HT-29 (cell line): ENCODE measurements around the gene TBC1D5. TPM values are rescaled to one million over a fixed set of nuclear protein-coding genes. Genes with fewer than 3 reads are reported as not detected.

Experiments
- DNase-seq: peaks from one replicate; pipeline ENCODE4 v3.0.0-alpha.2; 2015; ENCODE audit warnings: low spot score
- total RNA-seq: library from RNA; depleted of rRNA; stranded (reverse); fragments of >200 nt; shearing (Covaris generic); gene quantifications from 2 replicates; pipeline ENCODE4 v1.2.3, GENCODE V29; 2014

Gene TBC1D5
- total RNA-seq, 1 experiment from 2014 or later = 9.8 TPM

DNA sequence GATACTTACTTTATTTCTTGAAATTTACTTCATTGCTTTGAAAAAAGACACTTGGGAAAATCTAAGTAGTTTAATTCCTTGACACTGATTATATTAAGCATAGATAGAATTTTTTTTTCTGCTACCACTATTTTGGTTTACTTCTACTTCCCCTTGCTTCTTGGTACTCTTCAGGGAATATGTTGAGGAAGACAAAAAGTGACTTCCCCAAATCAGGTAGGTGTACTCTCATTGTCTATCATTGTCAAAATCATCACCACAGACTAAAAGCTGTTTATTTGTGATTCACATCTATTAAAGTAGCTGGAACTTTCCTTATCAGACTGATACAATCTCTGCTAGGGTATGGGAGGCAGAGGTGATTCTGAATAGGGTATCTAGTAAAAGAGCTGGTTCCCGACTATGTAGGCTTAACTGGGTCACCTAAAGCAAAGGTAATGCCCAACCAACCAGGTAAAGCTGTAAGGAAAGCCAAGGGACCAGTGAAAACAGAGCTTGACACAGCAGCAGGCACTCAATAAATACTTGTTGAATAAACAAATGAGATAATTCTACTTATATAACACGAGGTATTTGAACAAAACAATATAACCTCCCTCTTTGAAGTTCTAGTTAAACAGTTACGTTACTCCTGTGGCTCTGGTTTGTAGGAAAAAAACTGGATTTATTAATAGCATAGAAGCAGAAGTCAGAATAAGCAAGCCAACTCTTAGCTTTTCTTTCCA, 510.7 kb downstream of the TBC1D5 start:
- DNase-seq = no peak

DNA sequence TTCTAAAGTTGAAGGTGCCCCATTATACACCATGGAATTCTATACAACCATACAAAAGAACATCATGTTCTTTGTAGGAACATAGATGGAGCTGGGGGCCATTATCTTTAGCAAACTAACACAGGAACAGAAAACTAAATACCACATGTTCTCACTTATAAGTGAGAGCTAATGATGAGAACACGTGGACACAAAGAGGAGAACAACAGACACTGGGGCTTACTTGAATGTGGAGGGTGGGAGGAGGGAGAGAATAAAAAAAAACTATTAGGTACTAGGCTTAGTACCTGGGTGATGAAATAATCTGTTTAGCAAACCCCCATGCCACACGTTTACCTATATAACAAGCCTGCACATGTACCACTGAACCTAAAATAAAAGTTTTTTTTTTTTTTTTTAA, 515.0 kb downstream of the TBC1D5 start:
- no peak for DNase-seq

DNA sequence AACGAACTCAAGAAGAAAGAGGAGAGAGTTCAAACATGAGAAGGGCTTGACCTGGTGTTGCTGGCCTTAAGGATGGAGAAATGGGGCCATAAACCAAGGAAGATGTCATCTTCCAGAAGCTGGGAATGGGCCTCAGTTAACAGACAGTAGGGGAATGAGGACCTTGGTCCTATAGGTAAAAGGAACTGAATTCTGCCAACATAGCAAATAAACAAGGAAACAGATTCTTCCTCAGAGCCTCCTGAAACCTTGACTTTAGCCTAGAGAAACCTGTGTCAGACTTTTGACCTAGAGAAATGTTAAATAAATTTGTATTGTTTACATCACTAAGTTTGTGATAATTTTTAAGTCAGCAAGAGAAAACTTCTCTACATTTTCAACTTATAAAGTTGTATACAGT, 520.9 kb downstream of the TBC1D5 start:
- no peak for DNase-seq

- no peak for DNase-seq
These were observed 522.8 kb downstream of the TBC1D5 start for GRCh38 chr3:17219593-17219992.

DNA sequence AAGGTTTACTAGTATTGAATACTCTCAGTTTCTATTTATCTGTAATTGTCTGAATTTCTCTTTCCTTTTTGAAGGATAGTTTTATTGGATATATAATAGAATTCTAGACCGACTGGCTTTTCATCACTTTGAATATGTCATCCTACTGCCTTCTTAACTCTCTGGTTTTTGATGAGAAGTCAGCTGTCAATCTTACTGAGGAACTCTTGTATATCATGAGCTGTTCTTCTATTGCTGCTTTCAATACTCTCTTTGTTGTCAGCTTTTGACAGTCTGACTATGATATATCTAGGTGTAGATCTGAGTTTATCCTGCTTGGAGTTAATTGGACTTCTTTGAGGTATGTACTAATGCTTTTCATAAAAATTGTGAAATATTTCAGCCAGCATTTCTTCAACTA, 523.8 kb downstream of the TBC1D5 start:
- DNase-seq = no peak

- no peak for DNase-seq
These were observed 524.8 kb downstream of the TBC1D5 start for GRCh38 chr3:17217588-17217987.

GRCh38 chr3:17213102-17213501, 529.3 kb downstream of the TBC1D5 start:
- DNase-seq = peak; percentile 16

GRCh38 chr3:17207979-17208378, 534.5 kb downstream of the TBC1D5 start:
- DNase-seq = no peak

DNA sequence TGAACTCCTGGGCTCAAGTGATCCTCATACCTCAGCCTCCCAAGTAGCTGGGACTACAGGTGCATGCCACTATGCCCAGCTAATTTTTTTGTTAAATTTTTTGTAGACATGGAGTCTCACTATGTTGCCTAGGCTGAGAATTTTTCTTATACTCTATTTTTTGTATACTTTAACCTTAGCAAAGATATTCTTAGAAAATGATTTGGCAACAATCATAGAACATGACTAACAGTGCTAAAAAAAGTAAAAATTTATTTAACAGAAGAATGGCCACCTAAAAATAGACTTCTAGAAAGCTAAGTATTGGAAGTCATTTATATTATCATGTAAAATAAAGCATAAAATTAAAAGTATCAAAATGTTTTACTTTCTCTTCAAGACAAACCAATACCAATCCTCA, 535.4 kb downstream of the TBC1D5 start:
- DNase-seq = no peak

- DNase-seq = no peak
These were observed 538.3 kb downstream of the TBC1D5 start for GRCh38 chr3:17204049-17204650.

GRCh38 chr3:17201538-17201937, 540.9 kb downstream of the TBC1D5 start:
- no peak for DNase-seq

DNA sequence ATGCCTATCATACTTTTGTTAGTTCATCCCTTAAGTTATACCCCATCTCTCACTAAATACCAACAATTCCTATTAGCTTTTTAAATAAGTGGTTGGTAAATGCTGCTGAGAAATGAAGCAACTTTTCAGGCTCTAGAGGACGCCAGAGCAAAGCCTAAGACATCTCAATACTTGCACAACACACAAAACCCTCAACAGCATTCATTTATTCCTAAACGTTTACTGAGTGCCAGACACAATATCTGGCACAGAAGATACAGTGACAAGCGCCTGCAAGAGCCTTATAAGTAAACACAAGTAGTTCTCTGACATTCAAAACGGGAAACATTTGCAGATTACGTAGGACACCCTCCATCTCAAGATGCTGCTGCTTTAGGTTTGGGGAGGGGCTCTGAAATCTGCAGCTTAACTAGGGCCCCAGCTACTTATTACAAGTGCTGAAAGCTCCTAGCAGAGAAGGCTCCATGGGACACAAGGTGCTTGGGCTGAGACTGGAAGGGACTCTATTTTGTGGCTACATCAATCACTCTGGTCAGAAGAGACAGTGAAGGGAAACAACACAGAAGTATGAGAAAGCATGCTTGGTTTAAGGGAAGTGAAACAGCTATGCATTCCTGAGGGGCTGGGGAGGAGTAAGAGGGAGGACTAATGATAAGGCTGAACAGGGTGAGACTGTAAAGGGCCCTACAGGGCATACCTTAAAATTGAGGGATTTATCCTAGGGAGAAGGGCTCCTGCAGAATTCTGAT, 546.4 kb downstream of the TBC1D5 start:
- no peak for DNase-seq

- no peak for DNase-seq
These were observed 547.2 kb downstream of the TBC1D5 start for GRCh38 chr3:17195192-17195611.

DNA sequence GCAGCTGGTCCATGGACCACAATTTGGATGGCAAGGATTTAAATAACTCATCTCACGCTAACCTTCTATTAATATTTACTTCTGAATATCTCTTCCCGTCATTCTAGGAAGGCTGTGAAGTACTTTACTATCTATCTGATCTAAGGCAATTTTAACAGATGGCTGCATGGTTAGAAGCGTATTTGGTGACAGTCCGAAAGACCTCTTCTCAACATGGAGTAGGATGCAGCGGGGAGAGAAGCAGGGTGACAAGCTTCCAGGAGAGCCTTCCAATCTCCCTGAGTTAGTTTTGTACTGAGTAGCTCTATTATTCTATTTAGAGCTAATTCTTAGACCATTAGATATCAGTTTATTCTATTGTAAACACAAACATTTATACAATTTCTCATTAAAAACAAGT, 548.3 kb downstream of the TBC1D5 start:
- DNase-seq = no peak

DNA sequence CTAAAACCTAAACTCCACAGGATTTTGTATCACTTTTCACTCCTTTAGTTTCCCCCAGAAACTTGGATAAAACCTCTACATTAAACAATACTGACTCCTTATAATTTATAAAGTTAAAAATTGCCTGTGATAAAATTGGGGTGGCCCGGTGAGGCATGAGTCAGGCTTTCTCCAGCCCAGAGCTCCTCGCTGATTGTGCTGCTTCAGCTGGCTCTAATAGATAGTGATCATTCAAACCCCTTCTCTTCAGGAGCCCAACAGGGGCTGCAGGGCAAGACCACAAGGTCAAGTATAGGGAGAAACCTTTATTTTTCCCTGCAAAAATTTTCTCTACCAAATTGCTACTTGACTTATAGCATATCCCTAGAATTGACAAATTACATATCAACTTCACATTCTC, 549.4 kb downstream of the TBC1D5 start:
- no peak for DNase-seq

GRCh38 chr3:17190353-17191078, 551.9 kb downstream of the TBC1D5 start:
- no peak for DNase-seq

GRCh38 chr3:17188378-17188777, 554.1 kb downstream of the TBC1D5 start:
- DNase-seq = no peak

DNA sequence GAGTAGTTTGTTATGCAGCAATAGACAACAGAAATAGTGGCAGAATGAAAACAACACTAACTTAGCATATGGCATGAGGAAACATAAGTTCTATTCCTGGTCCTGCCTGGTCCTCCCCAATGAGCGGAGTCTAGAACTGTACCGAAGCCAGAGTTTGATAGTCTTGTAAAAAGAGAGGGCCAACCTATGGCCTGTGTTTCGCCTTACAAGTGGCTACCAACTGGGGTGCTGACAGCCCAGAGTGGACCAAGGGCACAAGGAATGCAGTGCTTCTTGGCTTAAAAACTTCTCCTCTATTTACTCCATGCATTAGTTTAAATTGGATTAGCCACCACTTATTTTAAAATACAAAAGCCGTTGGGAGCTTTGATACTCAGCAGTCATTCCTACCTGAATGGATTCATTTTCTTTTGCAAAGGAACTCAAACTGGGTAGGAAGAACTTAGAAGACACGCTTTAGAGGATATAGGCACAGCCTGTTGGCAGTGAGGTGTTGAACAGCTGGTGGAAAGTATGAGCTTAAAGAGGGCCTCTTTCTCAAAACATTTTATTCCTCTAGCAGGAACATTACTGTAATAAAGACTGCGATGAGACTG, 554.7 kb downstream of the TBC1D5 start:
- DNase-seq = no peak

DNA sequence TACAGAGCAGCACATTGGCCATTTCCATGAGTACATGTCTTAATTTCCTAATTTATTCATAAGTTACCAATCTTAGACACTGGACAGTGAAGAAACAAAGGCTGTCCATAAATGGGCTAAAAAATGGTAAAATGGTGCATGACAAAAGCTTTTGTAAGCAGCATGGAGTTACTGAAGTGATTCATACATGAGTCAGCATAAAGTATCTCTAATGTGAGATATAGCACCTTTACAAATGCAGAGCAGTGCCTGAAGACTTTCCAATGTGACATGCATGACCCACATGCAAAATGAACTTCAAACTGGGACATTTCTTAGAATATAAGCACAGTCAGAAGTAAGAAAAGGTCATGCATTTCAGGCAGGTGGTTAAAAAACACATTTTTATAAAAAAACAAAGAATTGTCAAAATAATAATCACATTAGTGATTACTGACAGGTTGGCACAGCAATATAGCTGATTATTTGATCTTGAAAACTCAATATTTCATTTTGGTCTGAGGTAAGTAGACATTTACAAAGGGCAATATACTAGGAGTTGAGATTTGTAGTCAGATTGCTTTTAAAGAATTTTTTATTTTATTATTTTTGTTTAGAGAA, 558.4 kb downstream of the TBC1D5 start:
- no peak for DNase-seq

GRCh38 chr3:17182166-17182565, 560.3 kb downstream of the TBC1D5 start:
- no peak for DNase-seq

DNA sequence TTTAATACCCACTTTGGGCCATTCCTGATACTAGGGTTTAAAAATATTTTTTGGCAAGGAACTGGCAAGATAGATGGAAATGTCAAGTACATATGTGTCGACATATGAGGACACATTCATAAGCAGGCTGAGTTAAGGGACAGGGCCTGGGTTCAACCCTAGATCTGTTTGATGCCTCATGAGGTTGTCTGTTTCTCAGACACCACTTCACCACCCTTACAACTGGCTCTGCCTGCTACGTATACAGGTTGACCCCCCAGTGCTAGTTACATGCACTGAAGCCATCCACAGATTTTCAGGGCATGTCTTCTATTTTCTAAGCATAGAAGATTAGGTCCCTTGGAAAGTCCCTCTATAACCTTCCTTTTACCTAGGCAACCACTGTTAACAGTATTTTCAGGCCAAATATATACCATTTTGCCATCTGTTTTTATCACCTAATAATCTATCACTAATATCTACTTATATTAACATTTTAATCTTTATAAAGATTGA, 561.0 kb downstream of the TBC1D5 start:
- no peak for DNase-seq
